Measurements from ENCODE around the gene PIP4K2A.

PIP4K2A gene

DNA sequence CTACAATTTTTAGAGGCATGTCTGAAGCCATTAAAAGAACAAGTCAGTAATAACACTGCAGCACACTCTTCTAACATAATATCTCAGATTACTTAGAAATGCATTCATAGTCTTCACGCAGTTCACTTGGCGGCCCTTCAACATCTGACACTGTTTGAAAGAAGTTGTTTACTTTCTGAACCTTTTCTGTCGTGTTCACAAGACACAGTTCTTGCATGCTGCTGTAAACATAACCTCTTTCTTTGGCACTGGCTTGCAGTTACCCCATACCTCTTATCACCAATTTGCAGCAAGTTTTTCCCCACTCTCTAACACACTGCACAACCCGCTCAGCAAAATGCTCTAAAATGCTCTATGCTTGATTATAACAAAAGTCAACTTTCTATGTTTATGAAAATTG is 12.0 kb downstream of the PIP4K2A start:
- Histone ChIP-seq H4K20me1 (ENCODE audit: insufficient read depth, low read length, poor library complexity, severe bottlenecking) (peaks cover 74% of the 10 kb centered on the region), H3K9me3 (ENCODE audit: insufficient read depth, low read depth, low read length) (no peaks in the 10 kb centered on the region), H3K4me3 (ENCODE audit: low read length, poor library complexity, severe bottlenecking) (no peak overlapping the region), H2AFZ (ENCODE audit: low read length) (no peak overlapping the region), H3K36me3 (ENCODE audit: insufficient read depth, low read length) (no peaks in the 10 kb centered on the region), H3K27me3 (ENCODE audit: insufficient read depth, low read length, poor library complexity, severe bottlenecking) (no peaks in the 10 kb centered on the region), H3K4me1 (ENCODE audit: insufficient read depth, low read length, poor library complexity, severe bottlenecking) (peaks cover 48% of the 10 kb centered on the region), H3K9me2 (replicated peaks; ENCODE audit: low read depth, low read length) (no peaks in the 10 kb centered on the region), H3K9ac (ENCODE audit: low read depth, low read length, poor library complexity, severe bottlenecking) (no peak overlapping the region), H3K79me2 (ENCODE audit: insufficient read depth, low read length) (peaks cover 99% of the 10 kb centered on the region), H3K4me2 (ENCODE audit: low read depth, low read length, poor library complexity, severe bottlenecking) (peak overlapping the region; percentile 0), H3F3A (ENCODE audit: low read depth) (no peaks in the 10 kb centered on the region)
- no peak for TF ChIP-seq EZH2phosphoT487 (IDR thresholded peaks at IDR 0.05; ENCODE audit: borderline replicate concordance)
- TF ChIP-seq, protein P1, sequence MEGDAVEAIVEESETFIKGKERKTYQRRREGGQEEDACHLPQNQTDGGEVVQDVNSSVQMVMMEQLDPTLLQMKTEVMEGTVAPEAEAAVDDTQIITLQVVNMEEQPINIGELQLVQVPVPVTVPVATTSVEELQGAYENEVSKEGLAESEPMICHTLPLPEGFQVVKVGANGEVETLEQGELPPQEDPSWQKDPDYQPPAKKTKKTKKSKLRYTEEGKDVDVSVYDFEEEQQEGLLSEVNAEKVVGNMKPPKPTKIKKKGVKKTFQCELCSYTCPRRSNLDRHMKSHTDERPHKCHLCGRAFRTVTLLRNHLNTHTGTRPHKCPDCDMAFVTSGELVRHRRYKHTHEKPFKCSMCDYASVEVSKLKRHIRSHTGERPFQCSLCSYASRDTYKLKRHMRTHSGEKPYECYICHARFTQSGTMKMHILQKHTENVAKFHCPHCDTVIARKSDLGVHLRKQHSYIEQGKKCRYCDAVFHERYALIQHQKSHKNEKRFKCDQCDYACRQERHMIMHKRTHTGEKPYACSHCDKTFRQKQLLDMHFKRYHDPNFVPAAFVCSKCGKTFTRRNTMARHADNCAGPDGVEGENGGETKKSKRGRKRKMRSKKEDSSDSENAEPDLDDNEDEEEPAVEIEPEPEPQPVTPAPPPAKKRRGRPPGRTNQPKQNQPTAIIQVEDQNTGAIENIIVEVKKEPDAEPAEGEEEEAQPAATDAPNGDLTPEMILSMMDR (conservative IDR thresholded peaks at IDR 0.05; ENCODE audit: low read length): no peak

DNA sequence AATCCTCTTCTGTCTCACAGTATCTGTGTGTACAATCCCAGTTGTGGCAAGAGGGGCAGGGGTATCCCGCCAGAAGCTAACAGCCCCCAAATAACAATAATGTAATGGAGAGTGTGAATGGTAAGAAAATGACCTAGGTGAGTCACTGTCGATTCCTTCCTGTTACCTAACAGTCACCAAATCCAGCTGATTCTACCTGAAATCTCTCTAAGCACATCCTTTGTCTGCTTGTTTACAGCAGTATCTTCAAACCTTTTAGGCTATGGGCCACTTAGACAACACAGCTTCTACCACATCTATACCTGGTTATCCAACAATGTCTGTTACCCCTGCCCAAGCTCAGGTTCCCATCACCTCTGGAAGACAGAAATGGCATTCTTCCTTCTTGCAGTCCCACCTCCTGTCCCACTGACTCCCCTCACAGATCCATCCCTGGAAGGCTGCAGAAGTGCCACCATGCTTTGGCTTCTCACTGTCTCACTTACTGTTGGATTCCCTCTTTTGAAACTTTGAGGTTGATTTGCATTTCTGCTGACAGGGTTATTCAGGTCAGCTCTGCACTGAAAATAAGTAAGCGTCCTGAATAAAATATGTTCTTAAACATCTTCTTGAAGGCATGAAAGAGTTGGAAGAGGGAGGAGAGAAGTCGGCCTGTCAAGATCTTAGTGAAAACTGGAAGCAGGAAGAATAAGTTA is 13.1 kb downstream of the PIP4K2A start:
- no peak overlapping the region for H3K4me3 ChIP-seq (ENCODE audit: low read length, poor library complexity, severe bottlenecking)
- H3K4me1 ChIP-seq (ENCODE audit: insufficient read depth, low read length, poor library complexity, severe bottlenecking): peaks cover 49% of the 10 kb centered on the region
- no peaks in the 10 kb centered on the region for H3K9me2 ChIP-seq (replicated peaks; ENCODE audit: low read depth, low read length)
- H3K4me2 ChIP-seq (ENCODE audit: low read depth, low read length, poor library complexity, severe bottlenecking): peak overlapping the region; percentile 6
- H4K20me1 ChIP-seq (ENCODE audit: insufficient read depth, low read length, poor library complexity, severe bottlenecking): peaks cover 74% of the 10 kb centered on the region
- no peak overlapping the region for H2AFZ ChIP-seq (ENCODE audit: low read length)
- no peaks in the 10 kb centered on the region for H3F3A ChIP-seq (ENCODE audit: low read depth)
- peaks cover 99% of the 10 kb centered on the region for H3K79me2 ChIP-seq (ENCODE audit: insufficient read depth, low read length)
- no peaks in the 10 kb centered on the region for H3K27me3 ChIP-seq (ENCODE audit: insufficient read depth, low read length, poor library complexity, severe bottlenecking)
- H3K36me3 ChIP-seq (ENCODE audit: insufficient read depth, low read length): no peaks in the 10 kb centered on the region
- H3K9me3 ChIP-seq (ENCODE audit: insufficient read depth, low read depth, low read length): no peaks in the 10 kb centered on the region
- no peak overlapping the region for H3K9ac ChIP-seq (ENCODE audit: low read depth, low read length, poor library complexity, severe bottlenecking)
- TF ChIP-seq, protein P1 (conservative IDR thresholded peaks at IDR 0.05; ENCODE audit: low read length): no peak
- no peak for TF ChIP-seq EZH2phosphoT487 (IDR thresholded peaks at IDR 0.05; ENCODE audit: borderline replicate concordance)

DNA sequence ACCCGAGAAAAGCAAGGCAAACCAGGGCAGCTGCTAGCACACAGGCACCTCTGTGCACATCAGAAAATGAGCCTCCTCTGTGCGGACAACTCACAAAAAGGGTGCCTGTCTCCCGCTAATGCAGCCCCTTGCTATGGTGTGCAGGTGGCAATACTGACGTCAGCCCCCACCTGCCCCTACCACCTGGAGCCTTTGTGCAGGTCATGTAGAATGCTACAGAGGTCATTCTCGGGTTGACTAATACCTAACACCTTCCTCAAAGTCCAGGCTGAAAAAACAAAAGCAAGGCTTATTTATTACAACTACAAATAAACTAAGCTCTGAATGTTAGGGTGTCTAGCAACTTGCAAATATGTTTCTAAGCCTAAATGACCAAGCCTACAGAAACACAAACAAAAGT is 13.9 kb downstream of the PIP4K2A start:
- TF ChIP-seq, protein P1 (conservative IDR thresholded peaks at IDR 0.05; ENCODE audit: low read length): no peak
- no peak for TF ChIP-seq EZH2phosphoT487 (IDR thresholded peaks at IDR 0.05; ENCODE audit: borderline replicate concordance)
- Histone ChIP-seq H3K4me1 (ENCODE audit: insufficient read depth, low read length, poor library complexity, severe bottlenecking) (peaks cover 41% of the 10 kb centered on the region), H2AFZ (ENCODE audit: low read length) (no peak overlapping the region), H3K9ac (ENCODE audit: low read depth, low read length, poor library complexity, severe bottlenecking) (no peak overlapping the region), H4K20me1 (ENCODE audit: insufficient read depth, low read length, poor library complexity, severe bottlenecking) (peaks cover 73% of the 10 kb centered on the region), H3K79me2 (ENCODE audit: insufficient read depth, low read length) (peaks cover 99% of the 10 kb centered on the region), H3K9me3 (ENCODE audit: insufficient read depth, low read depth, low read length) (no peaks in the 10 kb centered on the region), H3K9me2 (replicated peaks; ENCODE audit: low read depth, low read length) (no peaks in the 10 kb centered on the region), H3K4me3 (ENCODE audit: low read length, poor library complexity, severe bottlenecking) (no peak overlapping the region), H3K4me2 (ENCODE audit: low read depth, low read length, poor library complexity, severe bottlenecking) (peak overlapping the region; percentile 6), H3K27me3 (ENCODE audit: insufficient read depth, low read length, poor library complexity, severe bottlenecking) (no peaks in the 10 kb centered on the region), H3F3A (ENCODE audit: low read depth) (no peaks in the 10 kb centered on the region), H3K36me3 (ENCODE audit: insufficient read depth, low read length) (no peaks in the 10 kb centered on the region)

Data from Loucy (cell line).